ENCODE data around the gene MYBPC1. TPM values are rescaled to one million over a fixed set of nuclear protein-coding genes. Genes with fewer than 3 reads are reported as not detected.

The MYBPC1 gene
- total and polyA plus RNA-seq, 2 of the 13 experiments (the other 11 are each of a cell fraction or from before 2014, with no cell fraction given), result 0.31 to 0.53 TPM

DNA sequence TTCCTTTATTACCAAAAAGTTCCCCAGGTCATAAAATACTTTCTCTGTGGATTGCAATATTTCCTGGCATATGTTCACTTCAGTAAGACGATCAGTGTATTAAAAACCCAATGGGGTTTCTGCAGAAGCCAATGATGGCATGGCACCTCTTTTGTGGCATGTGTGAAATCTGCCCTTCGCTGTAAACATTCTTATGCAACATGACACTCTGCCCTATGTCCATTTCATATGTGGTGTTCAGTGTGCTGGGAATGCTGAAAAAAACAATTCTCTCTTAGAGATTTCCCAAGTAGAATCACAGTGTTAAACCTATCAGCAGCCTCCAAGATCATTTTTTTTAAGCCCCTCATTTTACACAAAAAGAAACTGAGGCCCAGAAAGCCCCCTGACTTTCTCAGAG, 2.3 kb upstream of the MYBPC1 start (continued):
- TF ChIP-seq, protein P1, sequence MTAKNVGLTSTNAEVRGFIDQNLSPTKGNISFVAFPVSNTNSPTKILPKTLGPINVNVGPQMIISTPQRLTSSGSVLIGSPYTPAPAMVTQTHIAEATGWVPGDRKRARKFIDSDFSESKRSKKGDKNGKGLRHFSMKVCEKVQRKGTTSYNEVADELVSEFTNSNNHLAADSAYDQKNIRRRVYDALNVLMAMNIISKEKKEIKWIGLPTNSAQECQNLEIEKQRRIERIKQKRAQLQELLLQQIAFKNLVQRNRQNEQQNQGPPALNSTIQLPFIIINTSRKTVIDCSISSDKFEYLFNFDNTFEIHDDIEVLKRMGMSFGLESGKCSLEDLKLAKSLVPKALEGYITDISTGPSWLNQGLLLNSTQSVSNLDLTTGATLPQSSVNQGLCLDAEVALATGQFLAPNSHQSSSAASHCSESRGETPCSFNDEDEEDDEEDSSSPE (CRISPR knock-in tag; IDR thresholded peaks at IDR 0.05), result no peak
- peak; percentile 73 for TF ChIP-seq ZNF644 (CRISPR knock-in tag; IDR thresholded peaks at IDR 0.05; ENCODE audit: low read depth)
- TF ChIP-seq ZNF766 (CRISPR knock-in tag; IDR thresholded peaks at IDR 0.05; ENCODE audit: borderline replicate concordance), result no peak
- TF ChIP-seq ZFP62 (CRISPR knock-in tag; IDR thresholded peaks at IDR 0.05), result no peak
- TF ChIP-seq KDM5B (CRISPR knock-in tag; IDR thresholded peaks at IDR 0.05; ENCODE audit: borderline replicate concordance), result no peak
- TF ChIP-seq, protein P2, sequence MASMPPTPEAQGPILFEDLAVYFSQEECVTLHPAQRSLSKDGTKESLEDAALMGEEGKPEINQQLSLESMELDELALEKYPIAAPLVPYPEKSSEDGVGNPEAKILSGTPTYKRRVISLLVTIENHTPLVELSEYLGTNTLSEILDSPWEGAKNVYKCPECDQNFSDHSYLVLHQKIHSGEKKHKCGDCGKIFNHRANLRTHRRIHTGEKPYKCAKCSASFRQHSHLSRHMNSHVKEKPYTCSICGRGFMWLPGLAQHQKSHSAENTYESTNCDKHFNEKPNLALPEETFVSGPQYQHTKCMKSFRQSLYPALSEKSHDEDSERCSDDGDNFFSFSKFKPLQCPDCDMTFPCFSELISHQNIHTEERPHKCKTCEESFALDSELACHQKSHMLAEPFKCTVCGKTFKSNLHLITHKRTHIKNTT (CRISPR knock-in tag; IDR thresholded peaks at IDR 0.05), result no peak
- no peak for TF ChIP-seq DMAP1 (CRISPR knock-in tag; IDR thresholded peaks at IDR 0.05)
- TF ChIP-seq, protein P3, sequence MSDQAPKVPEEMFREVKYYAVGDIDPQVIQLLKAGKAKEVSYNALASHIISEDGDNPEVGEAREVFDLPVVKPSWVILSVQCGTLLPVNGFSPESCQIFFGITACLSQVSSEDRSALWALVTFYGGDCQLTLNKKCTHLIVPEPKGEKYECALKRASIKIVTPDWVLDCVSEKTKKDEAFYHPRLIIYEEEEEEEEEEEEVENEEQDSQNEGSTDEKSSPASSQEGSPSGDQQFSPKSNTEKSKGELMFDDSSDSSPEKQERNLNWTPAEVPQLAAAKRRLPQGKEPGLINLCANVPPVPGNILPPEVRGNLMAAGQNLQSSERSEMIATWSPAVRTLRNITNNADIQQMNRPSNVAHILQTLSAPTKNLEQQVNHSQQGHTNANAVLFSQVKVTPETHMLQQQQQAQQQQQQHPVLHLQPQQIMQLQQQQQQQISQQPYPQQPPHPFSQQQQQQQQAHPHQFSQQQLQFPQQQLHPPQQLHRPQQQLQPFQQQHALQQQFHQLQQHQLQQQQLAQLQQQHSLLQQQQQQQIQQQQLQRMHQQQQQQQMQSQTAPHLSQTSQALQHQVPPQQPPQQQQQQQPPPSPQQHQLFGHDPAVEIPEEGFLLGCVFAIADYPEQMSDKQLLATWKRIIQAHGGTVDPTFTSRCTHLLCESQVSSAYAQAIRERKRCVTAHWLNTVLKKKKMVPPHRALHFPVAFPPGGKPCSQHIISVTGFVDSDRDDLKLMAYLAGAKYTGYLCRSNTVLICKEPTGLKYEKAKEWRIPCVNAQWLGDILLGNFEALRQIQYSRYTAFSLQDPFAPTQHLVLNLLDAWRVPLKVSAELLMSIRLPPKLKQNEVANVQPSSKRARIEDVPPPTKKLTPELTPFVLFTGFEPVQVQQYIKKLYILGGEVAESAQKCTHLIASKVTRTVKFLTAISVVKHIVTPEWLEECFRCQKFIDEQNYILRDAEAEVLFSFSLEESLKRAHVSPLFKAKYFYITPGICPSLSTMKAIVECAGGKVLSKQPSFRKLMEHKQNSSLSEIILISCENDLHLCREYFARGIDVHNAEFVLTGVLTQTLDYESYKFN (CRISPR knock-in tag; conservative IDR thresholded peaks at IDR 0.05), result 0 out of 2 replicates have a peak, but pooled peaks have one; percentile 16
- TF ChIP-seq NFE2 (CRISPR knock-in tag; IDR thresholded peaks at IDR 0.05), result no peak
- peak; percentile 72 for TF ChIP-seq FOXP1 (IDR thresholded peaks at IDR 0.05)
- TF ChIP-seq FOXP1 (CRISPR knock-in tag; IDR thresholded peaks at IDR 0.05), result peak; percentile 79
- no peak for TF ChIP-seq HNRNPH1 (optimal IDR thresholded peaks at IDR 0.05; ENCODE audit: low read depth, low read length)
- TF ChIP-seq SRY (CRISPR knock-in tag; IDR thresholded peaks at IDR 0.05), result no peak
